B cell (primary cell): ENCODE data around the gene WDR38. TPM values are rescaled to one million over a fixed set of nuclear protein-coding genes. Genes with fewer than 3 reads are reported as not detected.

Source experiments
- ATAC-seq: fragments of 200-7000 bp; cut with Tn5 transposase; one replicate; pipeline ENCODE4 v1.10.0; 2021; ENCODE audit warnings: low read depth, mild to moderate bottlenecking, moderate number of reproducible peaks, moderate library complexity
- CTCF ChIA-PET: fragments of 350-600 bp; sonication (Branson Sonifier 250); formaldehyde crosslinking; loops from one replicate; lab custom pipeline; 2021; ENCODE audit warnings: antibody characterized with exemption, inconsistent platforms; lab: Charles Lee
- POLR2A ChIA-PET: fragments of 350-600 bp; sonication (Branson Sonifier 250); formaldehyde crosslinking; loops from one replicate; lab custom pipeline; 2021; ENCODE audit warnings: antibody characterized with exemption; lab: Charles Lee
- DNase-seq: peaks from one replicate; pipeline ENCODE4 v3.0.0; 2013
- H2AFZ ChIP-seq: 2 replicates; pipeline ENCODE4 v1.6.1; 2012; ENCODE audit warnings: mild to moderate bottlenecking, low read depth, low read length; ENCODE audit not compliant: insufficient read depth, poor library complexity, severe bottlenecking
- H3K27ac ChIP-seq, 2 donors: 1 replicate in 1 of 2; 2 replicates in 1 of 2; pipeline ENCODE4 v1.5.1; 2012 to 2013; ENCODE audit warnings: low read length in 2 of 2, mild to moderate bottlenecking in 2 of 2, moderate library complexity in 1 of 2
- H3K27me3 ChIP-seq, 4 experiments: fragments of 200-600 bp in 1 of 4; sonication (generic) in 1 of 4; replicated peaks in 1 of 4; 1 replicate in 2 of 4; 2 replicates in 2 of 4; pipeline versions ENCODE4 v1.6.1 to v1.7.0; 2013 to 2016; ENCODE audit warnings: low read length in 3 of 4, mild to moderate bottlenecking in 2 of 4, mixed read lengths in 1 of 4, moderate library complexity in 1 of 4; ENCODE audit not compliant: insufficient read depth in 4 of 4, control insufficient read depth in 3 of 4; ENCODE audit errors: control extremely low read depth in 1 of 4
- H3K36me3 ChIP-seq, 2 experiments: replicated peaks in 1 of 2; 1 replicate in 1 of 2; 2 replicates in 1 of 2; pipeline versions ENCODE4 v1.6.1 to v1.7.1; 2013; ENCODE audit warnings: low read length in 1 of 2; ENCODE audit not compliant: insufficient read depth in 2 of 2, control insufficient read depth in 1 of 2; ENCODE audit errors: control extremely low read depth in 1 of 2, extremely low read depth in 1 of 2
- H3K4me1 ChIP-seq, 2 donors: fragments of 200-600 bp in 1 of 2; sonication (generic) in 1 of 2; 1 replicate in 1 of 2; 2 replicates in 1 of 2; pipeline versions ENCODE4 v1.5.1 to v1.6.1; 2013 to 2017; ENCODE audit warnings: low read length in 2 of 2; ENCODE audit not compliant: control insufficient read depth in 2 of 2, insufficient read depth in 2 of 2
- H3K4me2 ChIP-seq: replicated peaks from 2 replicates; pipeline ENCODE3; 2012; ENCODE audit warnings: mild to moderate bottlenecking, low read depth, low read length; ENCODE audit not compliant: poor library complexity, severe bottlenecking
- H3K4me3 ChIP-seq, 5 experiments: fragments of 200-600 bp in 1 of 5; sonication (generic) in 1 of 5; 1 replicate in 3 of 5; 2 replicates in 2 of 5; pipeline versions ENCODE4 v1.5.1 to v1.7.0; 2011 to 2016; ENCODE audit warnings: low read length in 4 of 5, mild to moderate bottlenecking in 4 of 5, low read depth in 2 of 5, control low read depth in 1 of 5, moderate library complexity in 1 of 5; ENCODE audit not compliant: insufficient read depth in 1 of 5; ENCODE audit errors: control extremely low read depth in 1 of 5, extremely low read depth in 1 of 5
- H3K79me2 ChIP-seq: fragments of 200-600 bp; sonication (generic); one replicate; pipeline ENCODE4 v1.6.0; 2016; ENCODE audit warnings: low read length; ENCODE audit not compliant: control insufficient read depth, insufficient read depth
- H3K9ac ChIP-seq: fragments of 200-600 bp; sonication (generic); 2 replicates; pipeline ENCODE4 v1.6.1; 2017; ENCODE audit warnings: mild to moderate bottlenecking, low read length, moderate library complexity
- H3K9me3 ChIP-seq, 3 donors: one replicate each; pipeline versions ENCODE4 v1.6.1 to v1.7.1; 2013; ENCODE audit warnings: low read length in 2 of 3; ENCODE audit not compliant: control insufficient read depth in 2 of 3, insufficient read depth in 1 of 3; ENCODE audit errors: control extremely low read depth in 1 of 3
- H4K20me1 ChIP-seq: 2 replicates; pipeline ENCODE4 v1.6.0; 2012; ENCODE audit warnings: mild to moderate bottlenecking, low read length; ENCODE audit not compliant: insufficient read depth, control insufficient read depth, poor library complexity, severe bottlenecking
- H3K27ac Mint-ChIP-seq: one replicate; pipeline ENCODE4 v1.8.0; 2021; ENCODE audit warnings: mixed read lengths
- H3K27me3 Mint-ChIP-seq: one replicate; pipeline ENCODE4 v1.8.0; 2021; ENCODE audit warnings: mixed read lengths
- H3K4me1 Mint-ChIP-seq: one replicate; pipeline ENCODE4 v1.8.0; 2021; ENCODE audit warnings: mixed read lengths
- H3K4me3 Mint-ChIP-seq: one replicate; pipeline ENCODE4 v1.8.0; 2021; ENCODE audit warnings: mixed read lengths
- H3K9me3 Mint-ChIP-seq: one replicate; pipeline ENCODE4 v1.8.0; 2022; ENCODE audit warnings: mixed read lengths; ENCODE audit not compliant: insufficient read depth
- CTCF ChIP-seq: fragments of 200-600 bp; IDR thresholded peaks from one replicate; pipeline ENCODE4 v1.8.0; 2022; ENCODE audit warnings: antibody characterized with exemption, mild to moderate bottlenecking
- EZH2 ChIP-seq: IDR thresholded peaks from 2 replicates; pipeline ENCODE4 v1.6.1; 2012; ENCODE audit warnings: borderline replicate concordance, low read depth, mild to moderate bottlenecking, moderate library complexity, low read length; ENCODE audit not compliant: insufficient read depth, poor library complexity, severe bottlenecking
- WGBS: methylation state at CpG from one replicate; pipeline ENCODE4 v1.1.5; 2013; ENCODE audit warnings: missing lambda C conversion rate; ENCODE audit not compliant: insufficient coverage; 5-methylcytosine and 5-hydroxymethylcytosine counted together
- intact Hi-C: fragments of 100-400 bp; cut with micrococcal nuclease; formaldehyde crosslinking; loops from one replicate; pipeline ENCODE4 v1.10.0; 2022
- polyA plus RNA-seq: library from polyadenylated mRNA; depleted of rRNA; stranded (reverse); fragments of >200 nt; gene quantifications from 2 replicates; pipeline ENCODE4 v1.2.3, GENCODE V29; 2012
- total RNA-seq, 2 donors: library from RNA; stranded (reverse); fragments of 120-200 nt in 1 of 2; gene quantifications; 1 replicate in 1 of 2; 2 replicates in 1 of 2; pipeline versions ENCODE4 v1.2.3 to v1.2.4, GENCODE V29; 2013 to 2022

WDR38 gene
- total and polyA plus RNA-seq, 2 donors (not counting 1 experiment from before 2014, with no cell fraction given), result not detected

- no peaks in the 10 kb centered on the region for H3K27me3 Mint-ChIP-seq
- intact Hi-C loops, result no loop called here
- H3K4me3 Mint-ChIP-seq, result no peak overlapping the region
- Histone ChIP-seq H3K27me3 (no peaks in the 10 kb centered on the region), H3K27ac (peak overlapping the region in 1 of 2 donors; percentile 24), H3K79me2 (peaks cover 35% of the 10 kb centered on the region), H3K9me3 (no peaks in the 10 kb centered on the region), H3K4me1 (peaks cover 12 to 33% of the 10 kb centered on the region in 2 donors), H4K20me1 (peaks cover 43% of the 10 kb centered on the region), H2AFZ (no peak overlapping the region), H3K4me3 (no peak overlapping the region), H3K36me3 (peaks cover 0 to 86% of the 10 kb centered on the region in 2 experiments), H3K4me2 (no peak overlapping the region), H3K9ac (no peak overlapping the region)
- no peak for ATAC-seq
- H3K4me1 Mint-ChIP-seq, result peaks cover 16% of the 10 kb centered on the region
- H3K9me3 Mint-ChIP-seq, result no peaks in the 10 kb centered on the region
- ChIA-PET CTCF (interaction anchor here (1.1 kb wide), 1 partner anchor 106 kb away, joined by 3 read pairs; no protein-coding TSS in a partner anchor), POLR2A (no interaction called here)
- no CpG with 5 or more reads among the region's 1 CpG for WGBS
- no peak for TF ChIP-seq EZH2
- TF ChIP-seq CTCF, result no peak
- DNase-seq, result no peak
- H3K27ac Mint-ChIP-seq, result no peak overlapping the region
Measured at GRCh38 chr9:124878021-124878420, 24.8 kb downstream of the WDR38 start.

- no peak overlapping the region for H3K27ac Mint-ChIP-seq
- DNase-seq (no peak), ATAC-seq (no peak)
- Histone ChIP-seq H3K9me3 (no peaks in the 10 kb centered on the region), H3K36me3 (peaks cover 0 to 81% of the 10 kb centered on the region in 2 experiments), H3K4me2 (no peak overlapping the region), H3K4me1 (peaks cover 7 to 28% of the 10 kb centered on the region in 2 donors), H3K4me3 (no peak overlapping the region), H2AFZ (no peak overlapping the region), H4K20me1 (peaks cover 38% of the 10 kb centered on the region), H3K27ac (peak overlapping the region in 1 of 2 donors; percentile 24), H3K9ac (no peak overlapping the region), H3K79me2 (peaks cover 30% of the 10 kb centered on the region), H3K27me3 (no peaks in the 10 kb centered on the region)
- H3K4me1 Mint-ChIP-seq, result peaks cover 11% of the 10 kb centered on the region
- ChIA-PET CTCF (interaction anchor here (1.1 kb wide), 1 partner anchor 106 kb away, joined by 3 read pairs; no protein-coding TSS in a partner anchor), POLR2A (no interaction called here)
- H3K4me3 Mint-ChIP-seq, result no peak overlapping the region
- TF ChIP-seq CTCF (no peak), EZH2 (no peak)
- no peaks in the 10 kb centered on the region for H3K9me3 Mint-ChIP-seq
- WGBS, result 84% methylated on average over 4 of the region's 6 CpGs
- intact Hi-C loops, result no loop called here
- H3K27me3 Mint-ChIP-seq, result no peaks in the 10 kb centered on the region
Measured at GRCh38 chr9:124878518-124878917, 25.3 kb downstream of the WDR38 start.
